Hindlimb muscle (tissue), 1 donor: ENCODE data around the gene TH. TPM values are rescaled to one million over a fixed set of nuclear protein-coding genes. Genes with fewer than 3 reads are reported as not detected.

Experiments
- DNase-seq: peaks from one replicate; pipeline ENCODE4 v3.0.0-alpha.2; 2013
- polyA plus RNA-seq: library from polyadenylated mRNA; unstranded; fragments of 120-200 nt; gene quantifications from one replicate; pipeline ENCODE4 v1.2.1, GENCODE V29; 2013; ENCODE audit not compliant: insufficient read length

Gene TH
- polyA plus RNA-seq: 0.66 TPM

GRCh38 chr11:2171591-2172003, at the start of gene TH:
TH (minus strand) TSS chr11:2171815; CDS start chr11:2171786, 29 bp downstream.
- no peak for DNase-seq

DNA sequence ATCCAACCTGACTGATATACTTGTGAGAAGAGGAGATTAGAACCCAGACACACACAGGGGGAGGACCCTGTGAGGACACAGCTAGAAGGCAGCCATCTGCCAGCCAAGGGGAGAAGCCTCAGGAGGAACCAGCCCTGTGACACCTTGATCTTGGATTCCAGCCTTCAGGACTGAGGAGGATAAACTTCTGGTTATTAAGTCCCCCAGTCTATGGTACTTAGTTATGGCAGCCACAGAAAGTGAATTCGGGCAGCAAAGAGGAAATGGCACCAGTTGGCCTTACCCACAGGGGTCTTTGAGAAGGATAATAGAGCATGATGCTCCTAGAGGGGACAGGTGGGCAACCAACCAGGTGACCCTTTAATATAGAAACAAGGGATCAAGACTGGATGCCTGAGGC, 49.4 kb upstream of the TH start:
- DNase-seq: no peak

DNA sequence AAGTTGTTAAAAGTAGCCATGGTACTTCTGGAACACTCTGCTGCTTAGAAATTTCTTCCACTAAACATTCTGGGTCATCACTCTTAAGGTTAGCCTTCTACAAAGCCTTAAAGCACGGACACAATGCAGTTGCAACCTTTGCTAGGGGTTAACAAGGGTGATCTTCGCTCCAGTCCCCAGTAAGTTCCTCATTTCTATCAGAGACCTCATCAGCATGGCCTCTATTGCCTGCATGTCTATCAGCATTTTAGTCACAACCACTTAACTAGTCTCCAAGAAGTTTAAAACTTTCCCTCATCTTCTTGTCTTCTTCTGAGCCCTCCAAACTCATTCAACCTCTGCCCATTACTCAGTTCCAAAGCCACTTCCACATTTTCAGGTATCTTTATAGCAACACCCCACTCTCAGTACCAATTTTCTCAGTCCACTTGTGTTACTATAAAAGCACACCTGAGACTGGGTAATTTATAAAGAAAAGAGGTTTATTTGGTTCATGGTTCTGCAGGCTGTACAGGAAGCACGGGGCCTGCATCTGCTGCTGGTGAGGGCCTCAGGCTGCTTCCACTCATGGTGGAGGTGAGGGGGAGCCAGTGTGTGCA, 48.7 kb upstream of the TH start:
- DNase-seq: no peak

- DNase-seq: no peak
Measured at GRCh38 chr11:2219318-2220017, 47.9 kb upstream of the TH start.

GRCh38 chr11:2218031-2218633, 46.5 kb upstream of the TH start:
- DNase-seq: no peak

GRCh38 chr11:2217211-2218030, 45.8 kb upstream of the TH start:
- DNase-seq: no peak

DNA sequence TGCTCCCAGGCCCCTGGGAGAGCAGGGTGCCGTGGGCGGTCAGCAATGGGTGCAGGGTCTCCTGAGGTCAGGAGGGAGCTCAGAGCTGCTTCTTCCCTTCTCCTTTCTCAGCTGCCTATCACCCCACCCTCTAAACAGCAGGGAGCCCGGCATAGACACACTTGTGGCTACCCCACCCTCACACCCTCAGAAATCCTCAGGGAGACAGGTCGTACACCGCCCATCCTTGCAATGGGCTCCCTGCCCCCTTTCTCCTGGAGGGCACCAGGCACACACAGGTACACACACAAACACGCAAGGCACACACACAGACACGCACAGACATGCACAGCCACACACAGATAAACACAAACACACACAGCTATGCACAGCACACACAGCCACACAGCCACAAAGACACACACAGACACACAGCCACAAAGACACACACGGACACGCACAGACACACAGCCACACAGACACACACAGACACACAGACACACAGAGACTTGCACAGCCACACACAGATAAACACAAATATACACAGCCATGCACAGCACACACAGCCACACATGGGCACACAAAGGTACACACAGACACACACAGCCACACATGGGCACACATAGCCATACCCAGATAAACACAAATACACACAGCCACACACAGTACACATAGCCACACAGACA, 44.9 kb upstream of the TH start:
- no peak for DNase-seq

- DNase-seq: no peak
Measured at GRCh38 chr11:2215561-2216399, 44.2 kb upstream of the TH start.

DNA sequence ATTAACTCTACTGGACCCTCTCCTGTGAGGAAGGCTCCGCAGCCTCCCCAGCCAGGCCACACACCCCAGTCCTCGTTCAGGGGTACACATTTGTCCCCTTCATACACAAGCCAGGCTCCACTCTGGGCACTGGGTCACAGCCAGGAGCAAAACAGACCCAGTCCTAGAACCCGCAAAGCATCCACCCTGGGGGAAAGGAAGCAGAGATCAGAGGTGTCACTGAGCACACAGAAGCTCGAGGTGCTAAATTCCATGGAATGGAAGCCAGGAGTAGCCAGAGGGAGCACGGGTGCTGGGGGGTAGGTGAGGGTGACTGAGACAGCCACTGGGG, 43.6 kb upstream of the TH start:
- DNase-seq: no peak

DNA sequence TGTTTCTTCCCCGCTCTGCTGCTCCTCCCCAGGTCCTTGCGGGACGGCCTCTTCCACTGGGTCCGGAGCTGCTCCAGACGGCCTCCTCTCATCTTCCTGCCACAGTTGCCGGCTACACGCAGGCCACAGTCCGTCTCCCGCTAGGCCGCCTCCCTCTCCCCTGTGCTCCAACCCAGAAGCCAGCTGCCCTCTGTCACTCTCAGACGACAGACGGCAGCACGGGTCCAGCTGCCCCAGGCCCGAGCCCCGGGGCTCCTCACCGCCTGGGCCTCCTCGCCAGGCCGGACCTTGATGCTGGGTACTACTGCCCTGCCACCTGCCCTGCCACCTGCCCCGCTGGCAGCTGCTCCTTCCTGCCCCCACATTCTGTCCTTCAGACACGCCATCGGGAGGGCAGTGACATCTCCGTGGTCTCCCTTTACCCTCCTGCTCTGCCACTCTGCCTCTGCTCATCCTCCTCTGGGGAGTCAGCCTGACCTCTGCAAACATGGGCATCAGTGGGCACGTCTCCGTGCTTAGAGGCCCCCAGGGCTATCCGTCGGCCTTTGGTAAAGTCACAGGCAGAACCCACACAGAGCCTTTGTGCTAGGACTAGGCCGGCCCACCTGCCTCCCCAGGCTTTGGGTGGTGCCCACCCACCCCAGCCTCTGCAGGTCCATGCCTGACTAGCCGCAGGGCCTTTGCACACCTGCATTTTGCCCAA, 43.1 kb upstream of the TH start:
- DNase-seq: no peak

DNA sequence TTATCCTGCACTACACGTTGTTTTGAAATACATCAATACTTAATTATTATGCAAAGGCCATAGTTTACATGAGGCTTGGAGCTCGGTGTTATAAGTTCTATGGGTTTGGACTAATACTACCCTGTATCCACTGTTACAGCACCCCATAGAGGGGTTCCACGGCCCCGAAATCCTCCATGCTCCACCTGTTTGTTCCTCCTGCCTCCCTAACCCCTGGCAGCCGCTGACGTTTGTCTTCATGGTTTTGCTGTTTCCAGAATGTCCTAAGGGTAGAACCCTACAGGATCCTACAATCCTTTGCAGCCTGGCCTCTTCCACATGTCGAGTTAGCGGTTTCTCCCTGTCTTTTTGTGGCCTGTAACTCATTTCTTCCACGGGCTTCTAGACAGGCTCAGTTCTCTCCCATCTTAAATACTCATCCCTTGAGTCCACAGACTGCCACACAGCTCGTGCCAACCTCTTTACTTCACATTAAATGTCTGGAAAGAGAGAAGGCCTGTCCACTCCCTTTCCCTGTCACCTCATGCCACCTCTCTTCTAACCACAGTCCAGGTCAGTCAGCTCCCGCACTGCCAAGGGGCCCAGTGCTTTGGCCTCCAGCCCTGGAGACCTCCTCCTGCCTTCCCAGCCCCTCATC, 42.4 kb upstream of the TH start:
- no peak for DNase-seq

DNA sequence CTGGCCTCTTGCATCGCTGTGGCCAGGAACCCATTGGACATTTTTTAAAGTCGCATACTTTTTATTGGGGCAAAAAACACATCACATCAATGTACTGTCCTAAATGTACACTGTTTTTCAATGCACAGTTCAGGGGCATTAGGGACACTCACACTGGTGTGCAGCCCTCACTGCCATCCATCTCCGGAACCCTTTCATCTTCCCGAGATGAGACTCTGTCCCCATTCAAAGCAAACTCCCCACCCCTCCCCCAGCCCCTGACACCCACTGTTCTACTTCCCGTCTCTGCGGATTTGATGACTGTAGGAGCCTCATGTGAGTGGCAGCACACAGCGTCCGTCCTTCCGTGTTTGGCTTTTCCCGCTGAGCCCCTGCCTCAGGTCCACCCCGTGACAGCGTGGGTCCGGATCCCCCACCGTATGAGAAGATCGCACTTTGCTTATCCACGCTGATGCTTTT, 41.8 kb upstream of the TH start:
- DNase-seq: no peak

DNA sequence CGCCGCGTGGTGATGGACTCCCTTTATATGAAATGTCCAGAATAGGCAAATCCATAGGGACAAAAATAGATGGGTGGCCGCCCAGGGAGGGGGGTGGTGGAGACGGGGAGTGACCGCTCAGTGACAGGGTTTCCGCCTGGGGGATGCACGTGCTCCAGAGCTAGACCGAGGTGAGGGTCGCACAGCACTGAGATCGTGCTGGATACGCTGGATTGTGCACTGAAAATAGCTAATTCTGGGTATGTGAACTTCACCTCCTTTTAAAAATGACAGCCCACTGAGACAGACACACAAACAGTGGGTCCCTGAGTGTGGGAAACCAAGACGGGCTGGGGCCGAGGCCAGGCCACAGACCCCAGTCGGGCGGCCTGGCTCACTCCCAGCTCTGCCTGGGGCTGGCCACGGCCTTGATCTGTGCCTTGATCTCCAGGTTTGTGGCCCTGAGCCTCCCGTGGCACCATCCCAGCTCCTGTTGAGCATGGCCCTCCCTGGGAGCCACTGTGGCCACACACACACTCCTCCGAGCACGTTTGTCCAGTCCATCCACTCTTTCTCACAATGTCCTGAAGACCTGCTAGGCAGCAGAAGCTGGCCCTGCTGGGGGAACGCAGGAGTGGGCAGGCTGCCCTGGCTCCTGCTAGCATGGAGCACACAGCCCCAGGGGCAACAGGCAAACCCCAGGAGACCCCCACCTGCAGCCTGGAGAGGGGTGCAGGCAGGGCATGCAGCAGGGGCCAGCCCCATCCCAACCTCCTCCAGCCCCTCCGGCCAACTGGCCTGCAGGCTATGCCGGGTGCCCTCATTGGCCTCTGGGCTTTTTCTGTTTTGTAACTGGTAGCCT, 41.0 kb upstream of the TH start:
- DNase-seq: no peak

DNA sequence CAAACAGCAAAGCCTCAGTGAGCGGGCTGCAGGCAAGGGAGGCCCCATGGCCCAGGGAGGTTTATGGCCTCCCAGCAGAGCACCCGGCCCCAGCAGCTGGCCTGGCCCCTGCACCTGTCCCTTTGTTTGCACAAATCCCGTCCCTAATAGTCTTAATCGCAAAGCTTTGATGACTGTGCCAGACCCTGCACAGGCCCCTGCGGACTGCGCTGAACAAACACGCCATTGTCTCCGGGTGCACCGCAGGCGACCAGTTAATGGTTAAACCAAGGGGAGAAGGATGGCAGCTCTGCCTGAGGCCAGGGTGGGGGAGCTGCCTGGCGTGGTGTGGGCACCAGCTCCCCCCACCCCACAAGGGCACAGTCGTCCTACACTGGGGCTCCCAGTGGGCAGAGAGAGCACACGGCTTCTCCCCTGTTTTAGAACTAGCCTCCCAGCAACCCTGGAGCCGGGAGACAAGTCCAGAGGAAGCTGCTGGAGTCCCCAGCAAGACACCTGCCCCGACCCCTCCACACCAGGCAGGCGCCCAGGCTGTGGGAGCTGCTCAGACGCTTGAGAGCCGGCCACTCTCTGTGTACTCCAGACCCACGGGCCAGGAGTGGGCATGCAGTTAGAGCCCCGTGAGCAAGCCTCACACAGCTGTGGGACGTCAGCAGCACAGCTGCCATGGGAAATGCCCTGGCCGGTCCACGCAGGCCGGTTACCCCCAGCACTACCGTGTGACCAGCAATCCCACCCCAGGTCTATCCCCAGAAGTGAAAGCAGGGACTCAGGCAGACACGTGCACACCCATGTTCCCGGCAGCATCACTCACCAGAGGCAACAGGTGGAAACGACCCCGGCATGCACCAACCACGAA, 39.7 kb upstream of the TH start:
- DNase-seq: no peak

DNA sequence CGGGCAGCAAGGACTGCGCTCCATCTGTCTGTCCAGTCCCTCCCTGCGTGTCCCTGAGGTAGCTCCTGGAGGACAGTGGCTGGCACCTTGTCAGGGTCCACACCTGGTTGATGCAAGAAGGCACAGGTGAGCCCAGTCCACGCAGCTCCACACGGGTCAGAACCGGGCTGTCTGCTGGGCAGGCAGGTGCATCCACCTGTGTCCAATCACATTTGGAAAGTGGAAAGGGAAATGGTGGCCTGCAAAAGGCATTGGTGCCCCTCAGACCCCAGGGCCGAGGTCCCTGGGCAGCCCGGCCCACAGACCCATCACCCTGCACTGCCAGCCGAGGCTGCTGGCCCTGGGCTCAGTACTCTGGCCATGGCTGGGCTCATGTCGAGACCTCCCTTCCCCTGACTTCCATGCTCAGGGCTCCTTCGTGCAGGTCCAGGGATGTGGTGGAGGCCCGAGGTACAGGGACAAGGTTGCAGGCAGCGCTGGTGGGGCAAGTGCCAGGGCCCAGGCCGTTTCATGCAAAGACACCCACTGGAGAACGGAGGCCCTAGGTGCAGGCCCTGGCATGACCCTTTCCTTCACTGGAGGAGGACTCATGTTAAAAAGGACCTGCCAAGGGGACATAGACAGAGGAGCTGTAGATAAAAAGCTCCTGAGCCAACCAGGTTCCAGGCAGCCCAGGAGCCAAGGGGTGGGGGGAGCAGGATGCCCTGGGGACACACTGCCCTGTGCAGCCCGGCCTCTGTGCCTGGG, 38.9 kb upstream of the TH start:
- DNase-seq: no peak

DNA sequence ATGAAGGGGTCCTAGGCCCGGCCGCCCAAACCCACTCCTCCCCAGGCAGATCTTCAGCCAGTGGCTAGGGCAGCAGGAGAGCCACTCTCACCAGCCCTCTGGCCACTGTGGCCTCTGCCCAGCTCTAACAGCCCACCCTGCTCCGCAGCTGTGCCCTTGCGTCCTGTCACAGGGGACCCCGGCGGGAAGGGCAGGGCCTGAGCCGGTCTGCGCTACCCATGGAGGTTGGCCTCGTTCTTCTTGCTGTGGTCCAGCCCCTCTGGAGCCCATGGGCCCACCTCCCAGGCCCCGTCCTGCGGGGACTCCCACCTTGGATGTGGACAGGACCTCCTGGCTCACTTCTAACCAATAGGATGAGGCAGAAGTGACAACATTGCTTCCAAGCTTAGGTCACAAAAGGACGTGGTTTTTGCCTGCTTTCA, 38.3 kb upstream of the TH start:
- no peak for DNase-seq

GRCh38 chr11:2209370-2209801, 37.8 kb upstream of the TH start:
- no peak for DNase-seq
